ENCODE data around the gene KPNB1. TPM values are rescaled to one million over a fixed set of nuclear protein-coding genes. Genes with fewer than 3 reads are reported as not detected.
A peak's percentile ranks its signal among the peaks of the same experiment; 100 is the strongest.

Gene KPNB1
- polyA plus RNA-seq, 2 of the 4 experiments (the other 2 are of a cell fraction) = 315 to 358 TPM

DNA sequence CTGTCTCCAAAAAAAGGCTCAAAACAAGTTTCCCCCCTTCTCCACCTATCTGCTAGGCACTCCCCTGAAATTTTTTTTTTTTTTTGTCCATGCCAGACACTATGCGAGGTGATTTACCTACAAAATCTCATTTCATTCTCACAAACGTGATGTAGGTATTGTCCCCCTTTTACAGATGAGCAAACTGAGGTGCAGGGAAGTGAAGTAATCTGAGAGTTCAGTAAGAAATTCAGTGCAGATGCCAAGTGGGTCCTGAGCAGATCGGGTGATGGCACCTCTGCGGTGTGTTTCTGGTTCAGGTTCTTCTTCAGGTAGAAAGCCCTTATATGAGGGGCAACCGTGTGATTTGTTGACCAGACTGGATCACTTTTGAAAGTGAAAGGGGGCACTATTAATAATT lies 54.0 kb downstream of the KPNB1 start:
- Histone ChIP-seq H3K9me3 (no peaks in the 10 kb centered on the region), H3K4me3 (no peak overlapping the region), H3K4me1 (no peaks in the 10 kb centered on the region), H3K4me2 (no peak overlapping the region), H3K27ac (no peak overlapping the region)
- WGBS (ENCODE audit: missing lambda C conversion rate) = 85% methylated on average over 5 of the region's 5 CpGs
- FAIRE-seq (no peak), ATAC-seq (no peak), DNase-seq (ENCODE audit: low read depth in 1 of 2, low spot score in 1 of 2) (no peak)
- CTCF ChIA-PET = interaction anchor here (1.0 to 3.1 kb wide), 10 partner anchors 9 to 98 kb away, joined by 3 to 8 read pairs (median 4); partner anchors contain the start of genes TBKBP1 and TBX21
- POLR2A ChIA-PET = no interaction called here
- TF ChIP-seq, protein P1, sequence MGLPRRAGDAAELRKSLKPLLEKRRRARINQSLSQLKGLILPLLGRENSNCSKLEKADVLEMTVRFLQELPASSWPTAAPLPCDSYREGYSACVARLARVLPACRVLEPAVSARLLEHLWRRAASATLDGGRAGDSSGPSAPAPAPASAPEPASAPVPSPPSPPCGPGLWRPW (IDR thresholded peaks at IDR 0.05) = no peak
- TF ChIP-seq KDM1A (IDR thresholded peaks at IDR 0.05; ENCODE audit: low read depth) = peak; percentile 56; the same call in 1 of the 2 replicates

DNA sequence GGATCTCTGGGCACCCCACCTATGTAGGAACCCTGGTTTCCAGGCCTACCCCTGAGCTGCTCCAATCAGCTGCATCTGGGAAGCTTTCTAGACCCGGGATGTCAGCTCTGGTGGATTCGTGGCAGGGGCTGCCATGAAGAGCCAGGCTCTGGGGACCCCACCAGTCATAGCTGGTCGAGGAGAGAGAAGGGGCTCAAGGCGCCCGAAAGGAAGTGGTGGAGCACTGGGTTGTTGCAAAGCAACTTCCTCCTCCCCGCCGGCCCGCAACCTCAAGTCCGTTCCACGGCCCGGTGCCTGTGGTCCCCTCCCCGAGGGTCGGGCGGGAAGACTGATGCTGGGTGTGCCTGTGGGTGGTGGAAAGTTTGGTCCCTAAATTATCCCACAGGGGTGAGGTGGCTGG lies 54.4 kb downstream of the KPNB1 start:
- POLR2A ChIA-PET = no interaction called here
- Histone ChIP-seq H3K4me2 (no peak overlapping the region), H3K4me1 (no peaks in the 10 kb centered on the region), H3K9me3 (no peaks in the 10 kb centered on the region), H3K4me3 (no peak overlapping the region), H3K27ac (no peak overlapping the region)
- no peak for DNase-seq (ENCODE audit: low read depth in 1 of 2, low spot score in 1 of 2)
- no peak for ATAC-seq
- no peak for FAIRE-seq
- 72% methylated on average over 14 of the region's 14 CpGs for WGBS (ENCODE audit: missing lambda C conversion rate)
- TF ChIP-seq RFX5 (IDR thresholded peaks at IDR 0.05) = no peak
- TF ChIP-seq, protein P2, sequence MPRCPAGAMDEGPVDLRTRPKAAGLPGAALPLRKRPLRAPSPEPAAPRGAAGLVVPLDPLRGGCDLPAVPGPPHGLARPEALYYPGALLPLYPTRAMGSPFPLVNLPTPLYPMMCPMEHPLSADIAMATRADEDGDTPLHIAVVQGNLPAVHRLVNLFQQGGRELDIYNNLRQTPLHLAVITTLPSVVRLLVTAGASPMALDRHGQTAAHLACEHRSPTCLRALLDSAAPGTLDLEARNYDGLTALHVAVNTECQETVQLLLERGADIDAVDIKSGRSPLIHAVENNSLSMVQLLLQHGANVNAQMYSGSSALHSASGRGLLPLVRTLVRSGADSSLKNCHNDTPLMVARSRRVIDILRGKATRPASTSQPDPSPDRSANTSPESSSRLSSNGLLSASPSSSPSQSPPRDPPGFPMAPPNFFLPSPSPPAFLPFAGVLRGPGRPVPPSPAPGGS (IDR thresholded peaks at IDR 0.05) = no peak
- no peak for TF ChIP-seq CBX2 (IDR thresholded peaks at IDR 0.05; ENCODE audit: borderline replicate concordance, low read depth)
- no peak for TF ChIP-seq FOSB (CRISPR knock-in tag; IDR thresholded peaks at IDR 0.05)
- no peak for TF ChIP-seq BHLHE40 (IDR thresholded peaks at IDR 0.05; ENCODE audit: low read depth, low read length)
- no peak for TF ChIP-seq POLR2A (IDR thresholded peaks at IDR 0.05; ENCODE audit: low read length)
- no peak for TF ChIP-seq ZFP36 (IDR thresholded peaks at IDR 0.05; ENCODE audit: borderline replicate concordance, partially characterized antibody)
- TF ChIP-seq NPAS2 (CRISPR knock-in tag; IDR thresholded peaks at IDR 0.05; ENCODE audit: borderline replicate concordance) = no peak
- no peak for TF ChIP-seq HOXB13 (CRISPR knock-in tag; IDR thresholded peaks at IDR 0.05; ENCODE audit: low read depth)
- TF ChIP-seq KDM1A (IDR thresholded peaks at IDR 0.05; ENCODE audit: low read depth) = no peak
- TF ChIP-seq EP300 (IDR thresholded peaks at IDR 0.05) = no peak
- TF ChIP-seq ZNF302 (CRISPR knock-in tag; IDR thresholded peaks at IDR 0.05) = no peak
- TF ChIP-seq MAFK (IDR thresholded peaks at IDR 0.05; ENCODE audit: partially characterized antibody) = no peak
- TF ChIP-seq FOSL2 (IDR thresholded peaks at IDR 0.05) = no peak
- no peak for TF ChIP-seq FOSL2 (CRISPR knock-in tag; IDR thresholded peaks at IDR 0.05)
- CTCF ChIA-PET = interaction anchor here (0.6 to 3.1 kb wide), 12 partner anchors 10 to 98 kb away, joined by 3 to 8 read pairs (median 4); partner anchors contain the start of genes TBKBP1 and TBX21

DNA sequence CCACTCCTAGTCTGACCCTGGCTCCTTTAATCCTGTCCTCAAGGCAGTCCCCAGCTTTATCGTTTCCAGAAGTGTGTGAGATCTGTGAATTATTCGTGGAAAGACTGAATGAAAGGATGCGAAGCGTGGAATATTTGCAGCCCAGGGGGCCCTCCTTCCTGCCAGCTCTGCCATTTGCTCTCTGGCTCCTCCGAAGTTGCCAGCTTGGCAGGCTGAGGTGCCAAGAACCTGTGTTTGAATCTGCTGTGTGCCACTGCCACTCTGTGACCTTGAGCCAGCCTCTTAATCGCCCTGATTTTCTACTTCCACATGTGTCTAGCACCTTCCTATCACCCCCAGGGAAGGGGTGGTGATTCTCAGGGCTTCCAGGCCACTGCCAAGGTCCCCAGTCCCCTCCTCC lies 55.0 kb downstream of the KPNB1 start:
- no peaks in the 10 kb centered on the region for H3K9me3 ChIP-seq
- no peak for ATAC-seq
- ChIA-PET POLR2A (no interaction called here), CTCF (interaction anchor here (1.0 to 3.1 kb wide), 10 partner anchors 10 to 97 kb away, joined by 3 to 8 read pairs (median 4); partner anchors contain the start of genes TBKBP1 and TBX21)
- H3K27ac ChIP-seq = no peak overlapping the region
- no peak overlapping the region for H3K4me3 ChIP-seq
- no peaks in the 10 kb centered on the region for H3K4me1 ChIP-seq
- WGBS (ENCODE audit: missing lambda C conversion rate) = 67% methylated on average over 6 of the region's 6 CpGs
- TF ChIP-seq SREBF2 (IDR thresholded peaks at IDR 0.05) = no peak
- no peak for TF ChIP-seq FOSB (CRISPR knock-in tag; IDR thresholded peaks at IDR 0.05)
- TF ChIP-seq CBX8 (IDR thresholded peaks at IDR 0.05) = no peak
- no peak for TF ChIP-seq JUNB (IDR thresholded peaks at IDR 0.05)
- no peak for TF ChIP-seq EHF (CRISPR knock-in tag; IDR thresholded peaks at IDR 0.05)
- TF ChIP-seq CBX2 (IDR thresholded peaks at IDR 0.05; ENCODE audit: borderline replicate concordance, low read depth) = no peak
- TF ChIP-seq CHD2 (IDR thresholded peaks at IDR 0.05; ENCODE audit: low read length, partially characterized antibody) = no peak
- TF ChIP-seq, protein P3, sequence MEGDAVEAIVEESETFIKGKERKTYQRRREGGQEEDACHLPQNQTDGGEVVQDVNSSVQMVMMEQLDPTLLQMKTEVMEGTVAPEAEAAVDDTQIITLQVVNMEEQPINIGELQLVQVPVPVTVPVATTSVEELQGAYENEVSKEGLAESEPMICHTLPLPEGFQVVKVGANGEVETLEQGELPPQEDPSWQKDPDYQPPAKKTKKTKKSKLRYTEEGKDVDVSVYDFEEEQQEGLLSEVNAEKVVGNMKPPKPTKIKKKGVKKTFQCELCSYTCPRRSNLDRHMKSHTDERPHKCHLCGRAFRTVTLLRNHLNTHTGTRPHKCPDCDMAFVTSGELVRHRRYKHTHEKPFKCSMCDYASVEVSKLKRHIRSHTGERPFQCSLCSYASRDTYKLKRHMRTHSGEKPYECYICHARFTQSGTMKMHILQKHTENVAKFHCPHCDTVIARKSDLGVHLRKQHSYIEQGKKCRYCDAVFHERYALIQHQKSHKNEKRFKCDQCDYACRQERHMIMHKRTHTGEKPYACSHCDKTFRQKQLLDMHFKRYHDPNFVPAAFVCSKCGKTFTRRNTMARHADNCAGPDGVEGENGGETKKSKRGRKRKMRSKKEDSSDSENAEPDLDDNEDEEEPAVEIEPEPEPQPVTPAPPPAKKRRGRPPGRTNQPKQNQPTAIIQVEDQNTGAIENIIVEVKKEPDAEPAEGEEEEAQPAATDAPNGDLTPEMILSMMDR (IDR thresholded peaks at IDR 0.05) = no peak
- TF ChIP-seq MAFK (IDR thresholded peaks at IDR 0.05; ENCODE audit: partially characterized antibody) = no peak
- TF ChIP-seq, protein P2 (IDR thresholded peaks at IDR 0.05) = no peak
- no peak for TF ChIP-seq POLR2AphosphoS2 (conservative IDR thresholded peaks at IDR 0.05; ENCODE audit: low read length)
- H3K4me2 ChIP-seq = no peak overlapping the region
- FAIRE-seq = peak; percentile 51
- no peak for DNase-seq (ENCODE audit: low read depth in 1 of 2, low spot score in 1 of 2)

Data from A549 (cell line).